Left ventricle myocardium inferior (tissue), 1 donor: ENCODE data around the gene TNRC6C. TPM values are rescaled to one million over a fixed set of nuclear protein-coding genes. Genes with fewer than 3 reads are reported as not detected.
A peak's percentile ranks its signal among the peaks of the same experiment; 100 is the strongest.

Experiments
- DNase-seq: peaks from one replicate; pipeline ENCODE4 v3.0.0-alpha.2; 2020
- H3K27ac ChIP-seq: fragments of 200-600 bp; replicated peaks from 2 replicates; pipeline ENCODE4 v1.8.0; 2021
- H3K27me3 ChIP-seq: fragments of 200-600 bp; 2 replicates; pipeline ENCODE4 v1.8.0; 2021; ENCODE audit warnings: low read depth
- H3K36me3 ChIP-seq: fragments of 200-600 bp; 2 replicates; pipeline ENCODE4 v1.8.0; 2021
- H3K4me1 ChIP-seq: fragments of 200-600 bp; 2 replicates; pipeline ENCODE4 v1.8.0; 2021
- H3K4me3 ChIP-seq: fragments of 200-600 bp; 2 replicates; pipeline ENCODE4 v1.8.0; 2021; ENCODE audit warnings: mild to moderate bottlenecking, moderate library complexity
- H3K9me3 ChIP-seq: fragments of 200-600 bp; replicated peaks from 2 replicates; pipeline ENCODE4 v1.8.0; 2021
- CTCF ChIP-seq: fragments of 200-600 bp; IDR thresholded peaks from 2 replicates; pipeline ENCODE4 v1.8.0; 2021; ENCODE audit warnings: antibody characterized with exemption, mild to moderate bottlenecking, borderline replicate concordance
- intact Hi-C: fragments of 100-400 bp; cut with micrococcal nuclease; formaldehyde crosslinking; loops from one replicate; pipeline ENCODE4 v1.11.0; 2022
- total RNA-seq: library from RNA; stranded (reverse); fragmentation: NEBNext Ultra II Directional; extraction: Animal tissue kit (Norgen Biotek cat#: 25700); gene quantifications from one replicate; pipeline ENCODE4 v1.2.1, GENCODE V29; 2021
- donor health status: DM: no; HTN: yes; CAD: no; lungs with severe emphysema.

TNRC6C gene
- total RNA-seq, 1 donor from 2014 or later: 19.7 TPM

GRCh38 chr17:78020717-78021108 lies 62.2 kb downstream of the TNRC6C start:
- Histone ChIP-seq H3K9me3 (no peaks in the 10 kb centered on the region), H3K36me3 (peaks cover 5% of the 10 kb centered on the region), H3K4me1 (peaks cover 31% of the 10 kb centered on the region), H3K4me3 (no peak overlapping the region), H3K27me3 (no peaks in the 10 kb centered on the region), H3K27ac (no peak overlapping the region)
- no peak for DNase-seq
- no peak for TF ChIP-seq CTCF
- intact Hi-C loops: no loop called here

- peaks cover 5% of the 10 kb centered on the region for H3K36me3 ChIP-seq
- TF ChIP-seq CTCF: no peak
- no peak overlapping the region for H3K4me3 ChIP-seq
- no peaks in the 10 kb centered on the region for H3K27me3 ChIP-seq
- H3K4me1 ChIP-seq: peaks cover 44% of the 10 kb centered on the region
- intact Hi-C loops: no loop called here
- DNase-seq: no peak
- no peak overlapping the region for H3K27ac ChIP-seq
- no peaks in the 10 kb centered on the region for H3K9me3 ChIP-seq
These were observed 63.9 kb downstream of the TNRC6C start for GRCh38 chr17:78022425-78022824.

- H3K4me1 ChIP-seq: peaks cover 50% of the 10 kb centered on the region
- TF ChIP-seq CTCF: no peak
- no peaks in the 10 kb centered on the region for H3K9me3 ChIP-seq
- no peak overlapping the region for H3K4me3 ChIP-seq
- H3K27ac ChIP-seq: no peak overlapping the region
- H3K27me3 ChIP-seq: no peaks in the 10 kb centered on the region
- H3K36me3 ChIP-seq: peaks cover 5% of the 10 kb centered on the region
- DNase-seq: no peak
- intact Hi-C loops: no loop called here
These were observed 64.5 kb downstream of the TNRC6C start for GRCh38 chr17:78023042-78023441.

- Histone ChIP-seq H3K4me1 (peaks cover 30% of the 10 kb centered on the region), H3K9me3 (no peaks in the 10 kb centered on the region), H3K27me3 (no peaks in the 10 kb centered on the region), H3K36me3 (peaks cover 5% of the 10 kb centered on the region), H3K4me3 (no peak overlapping the region), H3K27ac (peak overlapping the region; percentile 34)
- intact Hi-C loops: no loop called here
- no peak for TF ChIP-seq CTCF
- DNase-seq: no peak
These were observed 67.9 kb downstream of the TNRC6C start for GRCh38 chr17:78026381-78026780.

- no peak for TF ChIP-seq CTCF
- H3K36me3 ChIP-seq: peaks cover 13% of the 10 kb centered on the region
- H3K9me3 ChIP-seq: no peaks in the 10 kb centered on the region
- no peak for DNase-seq
- intact Hi-C loops: no loop called here
- peak overlapping the region; percentile 34 for H3K27ac ChIP-seq
- H3K27me3 ChIP-seq: no peaks in the 10 kb centered on the region
- H3K4me1 ChIP-seq: peaks cover 37% of the 10 kb centered on the region
- H3K4me3 ChIP-seq: no peak overlapping the region
These were observed 68.6 kb downstream of the TNRC6C start for GRCh38 chr17:78027121-78027520.

GRCh38 chr17:78029697-78030096 lies 71.2 kb downstream of the TNRC6C start:
- peaks cover 26% of the 10 kb centered on the region for H3K36me3 ChIP-seq
- intact Hi-C loops: no loop called here

More at GRCh38 chr17:78029697-78030096, 71.2 kb downstream of the TNRC6C start:
- Histone ChIP-seq H3K4me1 (peaks cover 48% of the 10 kb centered on the region), H3K4me3 (no peak overlapping the region), H3K27me3 (no peaks in the 10 kb centered on the region), H3K27ac (no peak overlapping the region), H3K9me3 (no peaks in the 10 kb centered on the region)
- no peak for DNase-seq
- TF ChIP-seq CTCF: no peak
